PC-3 (cell line): Measurements from ENCODE around the gene TECPR2.

ENCODE experiments used
- EZH2 ChIP-seq: fragments of 300-600 bp; sonication (generic); IDR thresholded peaks from one replicate; pipeline ENCODE4 v1.6.1; 2017; ENCODE audit warnings: antibody characterized with exemption, mild to moderate bottlenecking, low read length; ENCODE audit not compliant: unreplicated experiment
- EZH2phosphoT487 ChIP-seq: fragments of 300-600 bp; sonication (generic); IDR thresholded peaks from 2 replicates; pipeline ENCODE4 v1.6.1; 2018; ENCODE audit warnings: mild to moderate bottlenecking, antibody characterized with exemption, low read length, borderline replicate concordance
- TF ChIP-seq, protein P1 (sequence below): fragments of 300-600 bp; sonication (generic); conservative IDR thresholded peaks from 2 replicates; pipeline ENCODE4 v1.5.1; 2017; ENCODE audit warnings: antibody characterized with exemption, low read depth, mild to moderate bottlenecking, low read length

DNA sequence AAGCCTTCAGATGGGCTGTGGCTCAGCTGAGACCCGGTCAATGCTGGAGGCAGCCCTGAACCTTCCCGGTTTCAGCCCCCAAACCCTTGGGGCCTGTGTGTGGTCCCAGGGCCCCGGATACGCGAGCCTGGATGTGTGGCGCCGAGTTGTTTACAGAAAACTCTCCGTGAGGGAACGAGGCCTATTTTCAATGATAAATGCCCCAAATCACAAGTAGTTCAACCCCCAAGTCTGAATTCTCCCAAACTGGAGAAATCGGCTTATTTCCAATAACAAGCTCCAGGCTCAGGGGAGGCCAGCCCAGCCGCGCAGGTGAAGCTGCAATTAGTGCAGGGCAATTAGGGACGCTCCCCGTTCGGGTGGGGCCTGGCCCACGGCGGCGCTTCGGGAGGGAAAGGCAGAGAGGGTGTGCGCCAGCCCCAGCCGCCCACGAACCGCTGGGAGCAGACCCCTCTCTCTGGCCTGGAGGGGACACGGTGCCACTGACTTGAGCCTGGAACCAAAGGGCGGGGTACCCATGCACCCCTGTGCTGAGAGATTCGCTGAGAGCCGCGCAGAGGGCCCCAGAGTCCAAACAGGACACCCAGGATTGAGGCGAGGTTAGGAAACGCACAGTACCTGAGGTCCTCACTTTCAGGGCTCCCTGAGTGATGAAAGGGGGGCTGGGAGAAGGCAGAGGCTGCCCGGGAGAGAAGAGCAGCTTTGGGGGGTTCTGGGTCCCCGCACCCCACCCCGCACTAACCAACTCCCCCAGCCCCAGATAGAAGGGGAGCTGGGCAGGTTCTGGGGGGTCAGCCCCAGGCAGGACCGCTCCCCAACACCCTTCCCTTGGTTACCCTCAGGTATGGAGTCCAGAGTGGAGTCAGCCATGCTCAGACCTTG, 161.1 kb downstream of the TECPR2 start:
- TF ChIP-seq, protein P1, sequence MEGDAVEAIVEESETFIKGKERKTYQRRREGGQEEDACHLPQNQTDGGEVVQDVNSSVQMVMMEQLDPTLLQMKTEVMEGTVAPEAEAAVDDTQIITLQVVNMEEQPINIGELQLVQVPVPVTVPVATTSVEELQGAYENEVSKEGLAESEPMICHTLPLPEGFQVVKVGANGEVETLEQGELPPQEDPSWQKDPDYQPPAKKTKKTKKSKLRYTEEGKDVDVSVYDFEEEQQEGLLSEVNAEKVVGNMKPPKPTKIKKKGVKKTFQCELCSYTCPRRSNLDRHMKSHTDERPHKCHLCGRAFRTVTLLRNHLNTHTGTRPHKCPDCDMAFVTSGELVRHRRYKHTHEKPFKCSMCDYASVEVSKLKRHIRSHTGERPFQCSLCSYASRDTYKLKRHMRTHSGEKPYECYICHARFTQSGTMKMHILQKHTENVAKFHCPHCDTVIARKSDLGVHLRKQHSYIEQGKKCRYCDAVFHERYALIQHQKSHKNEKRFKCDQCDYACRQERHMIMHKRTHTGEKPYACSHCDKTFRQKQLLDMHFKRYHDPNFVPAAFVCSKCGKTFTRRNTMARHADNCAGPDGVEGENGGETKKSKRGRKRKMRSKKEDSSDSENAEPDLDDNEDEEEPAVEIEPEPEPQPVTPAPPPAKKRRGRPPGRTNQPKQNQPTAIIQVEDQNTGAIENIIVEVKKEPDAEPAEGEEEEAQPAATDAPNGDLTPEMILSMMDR, result no peak
- TF ChIP-seq EZH2phosphoT487, result no peak
- TF ChIP-seq EZH2, result no peak
